Measurements from ENCODE around the gene ZNF324.
A peak's percentile ranks its signal among the peaks of the same experiment; 100 is the strongest.

- TF ChIP-seq CTCF (IDR thresholded peaks at IDR 0.05), result peak; percentile 74
- TF ChIP-seq POLR2AphosphoS5 (IDR thresholded peaks at IDR 0.05; ENCODE audit: low read depth, low read length), result peak; percentile 92
- TF ChIP-seq SIN3A (IDR thresholded peaks at IDR 0.05; ENCODE audit: borderline replicate concordance, low read depth, low read length), result peak; percentile 88
- 0 out of 2 replicates have a peak, but pooled peaks have one; percentile 49 for TF ChIP-seq USF1 (IDR thresholded peaks at IDR 0.05; ENCODE audit: borderline replicate concordance, low read depth)
- TF ChIP-seq EP300 (IDR thresholded peaks at IDR 0.05; ENCODE audit: borderline replicate concordance in 1 of 2, low read depth in 1 of 2, low read length in 1 of 2), result peak; percentile 14 to 56; a peak in 2 of 4 replicates
- 0 out of 2 replicates have a peak, but pooled peaks have one; percentile 28 for TF ChIP-seq FOXM1 (IDR thresholded peaks at IDR 0.05; ENCODE audit: low read depth)
- no peak for TF ChIP-seq EZH2phosphoT487 (IDR thresholded peaks at IDR 0.05; ENCODE audit: borderline replicate concordance, low read depth)
- TF ChIP-seq CHD2 (IDR thresholded peaks at IDR 0.05; ENCODE audit: low read length, partially characterized antibody), result peak; percentile 89
- peak; percentile 98 for TF ChIP-seq TAF1 (IDR thresholded peaks at IDR 0.05; ENCODE audit: borderline replicate concordance, low read depth, low read length)
- TF ChIP-seq IRF3 (IDR thresholded peaks at IDR 0.05; ENCODE audit: low read depth, low read length), result peak; percentile 51
- peak; percentile 100 for TF ChIP-seq GABPA (IDR thresholded peaks at IDR 0.05; ENCODE audit: low read depth)
- no peak for TF ChIP-seq USF2 (IDR thresholded peaks at IDR 0.05; ENCODE audit: borderline replicate concordance, low read depth, low read length)
- peak; percentile 90 for TF ChIP-seq ELF1 (IDR thresholded peaks at IDR 0.05)
Measured at GRCh38 chr19:58519355-58520256, 52.7 kb downstream of the ZNF324 start, which contains the start of gene ZBTB45.
